PFSK-1 (cell line): ENCODE measurements around the gene GRAMD1B.

Experiments used
- FOXP2 ChIP-seq: optimal IDR thresholded peaks from 2 replicates; pipeline ENCODE3; 2011; ENCODE audit warnings: borderline replicate concordance, control low read depth, inconsistent platforms; ENCODE audit not compliant: insufficient read depth; ENCODE audit errors: extremely low read length, extremely low read depth
- POLR2AphosphoS5 ChIP-seq: IDR thresholded peaks from 2 replicates; pipeline ENCODE4 v1.6.1; 2012; ENCODE audit warnings: low read depth, mild to moderate bottlenecking, control low read depth, low read length, moderate library complexity
- REST ChIP-seq, 2 experiments: IDR thresholded peaks; 2 replicates each; pipeline versions ENCODE4 v1.6.1 to v1.8.0; 2011 to 2012; ENCODE audit warnings: low read depth in 2 of 2, low read length in 2 of 2, control low read depth in 1 of 2, inconsistent platforms in 1 of 2, mild to moderate bottlenecking in 1 of 2, moderate library complexity in 1 of 2; ENCODE audit not compliant: insufficient read depth in 1 of 2
- SIN3A ChIP-seq: IDR thresholded peaks from 2 replicates; pipeline ENCODE4 v1.6.1; 2012; ENCODE audit warnings: mild to moderate bottlenecking, low read length, moderate library complexity, borderline replicate concordance; ENCODE audit not compliant: insufficient read depth
- TAF1 ChIP-seq: IDR thresholded peaks from 2 replicates; pipeline ENCODE4 v1.6.1; 2012; ENCODE audit warnings: low read length, control low read depth, borderline replicate concordance; ENCODE audit not compliant: insufficient read depth

GRAMD1B gene

GRCh38 chr11:123594188-123594901 lies 164.3 kb downstream of the GRAMD1B start:
- TF ChIP-seq POLR2AphosphoS5 (no peak), TAF1 (no peak), SIN3A (no peak), REST (IDR thresholded peaks at IDR 0.05; ENCODE audit: insufficient read depth in 1 of 2, low read depth in 2 of 2, low read length in 2 of 2) (no peak), FOXP2 (no peak)

GRCh38 chr11:123594921-123595320 lies 164.9 kb downstream of the GRAMD1B start:
- no peak for TF ChIP-seq POLR2AphosphoS5
- no peak for TF ChIP-seq FOXP2

GRCh38 chr11:123597859-123598258 lies 167.8 kb downstream of the GRAMD1B start:
- no peak for TF ChIP-seq REST (IDR thresholded peaks at IDR 0.05; ENCODE audit: insufficient read depth in 1 of 2, low read depth in 2 of 2, low read length in 2 of 2)
- no peak for TF ChIP-seq FOXP2
- TF ChIP-seq SIN3A, result no peak

- TF ChIP-seq TAF1 (no peak), FOXP2 (no peak), POLR2AphosphoS5 (no peak), SIN3A (no peak), REST (IDR thresholded peaks at IDR 0.05; ENCODE audit: insufficient read depth in 1 of 2, low read depth in 2 of 2, low read length in 2 of 2) (no peak)
Observed at GRCh38 chr11:123601136-123601535, 171.1 kb downstream of the GRAMD1B start.

- TF ChIP-seq REST (IDR thresholded peaks at IDR 0.05; ENCODE audit: insufficient read depth in 1 of 2, low read depth in 2 of 2, low read length in 2 of 2) (no peak), POLR2AphosphoS5 (no peak), SIN3A (no peak), TAF1 (no peak), FOXP2 (no peak)
Observed at GRCh38 chr11:123601743-123602142, 171.7 kb downstream of the GRAMD1B start.

- TF ChIP-seq REST (IDR thresholded peaks at IDR 0.05; ENCODE audit: insufficient read depth in 1 of 2, low read depth in 2 of 2, low read length in 2 of 2) (no peak), POLR2AphosphoS5 (no peak), SIN3A (no peak), FOXP2 (no peak), TAF1 (no peak)
Observed at GRCh38 chr11:123603666-123604065, 173.6 kb downstream of the GRAMD1B start.
